ENCODE data around the gene ZNF644.

The ZNF644 gene

GRCh38 chr1:91020967-91021685 lies 709 bp downstream of the ZNF644 start:
- DNase-seq, result peak; percentile 94

GRCh38 chr1:91020486-91020885 lies 1.3 kb downstream of the ZNF644 start:
- DNase-seq, result no peak

GRCh38 chr1:91018006-91018405 lies 3.8 kb downstream of the ZNF644 start:
- no peak for DNase-seq

GRCh38 chr1:91015794-91016550 lies 5.9 kb downstream of the ZNF644 start:
- no peak for DNase-seq

GRCh38 chr1:91015358-91015780 lies 6.5 kb downstream of the ZNF644 start:
- DNase-seq, result no peak

- DNase-seq, result no peak
These were observed 7.4 kb downstream of the ZNF644 start for GRCh38 chr1:91014475-91014874.

DNA sequence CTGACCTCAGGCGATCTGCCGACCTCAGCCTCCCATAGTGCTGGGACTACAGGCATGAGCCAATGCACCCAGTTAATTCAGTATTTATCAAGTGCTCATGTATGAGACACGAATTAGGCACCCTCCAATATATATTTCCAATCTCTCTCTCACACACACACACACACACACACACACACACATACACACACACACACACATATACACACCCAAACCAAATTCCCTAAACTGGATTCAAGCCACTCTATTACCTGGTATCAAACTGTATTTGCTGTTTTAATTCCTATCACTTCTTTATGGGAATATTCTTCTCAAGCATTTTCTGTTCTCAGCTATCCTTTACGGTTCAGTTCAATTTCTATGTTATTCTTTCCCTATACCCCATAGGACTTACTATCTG lies 8.5 kb downstream of the ZNF644 start:
- DNase-seq, result no peak

GRCh38 chr1:91012196-91012595 lies 9.6 kb downstream of the ZNF644 start:
- no peak for DNase-seq

DNA sequence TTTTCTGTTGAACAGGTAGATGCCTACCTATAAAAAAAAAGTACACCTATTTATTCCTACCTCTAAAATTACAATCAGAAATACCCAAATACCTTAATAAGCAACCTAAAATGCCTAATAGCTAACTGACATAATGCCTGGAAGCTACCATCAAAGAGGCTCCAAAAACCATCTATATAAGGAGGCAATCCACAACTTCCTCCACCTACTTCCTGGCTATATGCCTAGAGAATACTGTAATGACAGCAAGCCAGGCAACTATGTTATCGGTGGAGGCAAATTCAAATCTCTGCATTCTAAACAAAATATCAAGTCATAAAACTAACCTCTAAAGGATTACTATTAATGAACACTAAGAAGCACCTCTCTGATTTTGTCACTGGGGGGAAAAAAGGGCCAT lies 10.1 kb downstream of the ZNF644 start:
- no peak for DNase-seq

DNA sequence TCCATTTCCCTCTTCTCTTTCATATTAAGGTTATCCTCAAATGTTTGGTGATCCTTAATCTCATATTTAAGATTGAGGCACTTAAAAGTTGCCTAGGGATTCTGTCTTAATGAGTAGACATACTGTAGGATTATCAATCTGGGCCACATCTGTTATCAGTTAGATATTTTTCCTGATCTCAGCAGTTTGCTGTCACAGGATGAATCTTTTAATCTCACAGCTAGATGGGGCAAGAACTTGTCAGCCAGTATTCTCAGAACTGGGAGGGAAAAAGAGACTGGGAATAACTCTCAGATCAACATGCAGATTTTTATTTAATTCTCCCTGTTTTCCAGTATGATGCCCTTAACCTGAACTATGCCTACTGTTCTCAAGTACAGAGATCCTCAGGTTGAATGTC lies 14.0 kb downstream of the ZNF644 start:
- DNase-seq, result no peak

- no peak for DNase-seq
These were observed 14.7 kb downstream of the ZNF644 start for GRCh38 chr1:91007092-91007491.

DNA sequence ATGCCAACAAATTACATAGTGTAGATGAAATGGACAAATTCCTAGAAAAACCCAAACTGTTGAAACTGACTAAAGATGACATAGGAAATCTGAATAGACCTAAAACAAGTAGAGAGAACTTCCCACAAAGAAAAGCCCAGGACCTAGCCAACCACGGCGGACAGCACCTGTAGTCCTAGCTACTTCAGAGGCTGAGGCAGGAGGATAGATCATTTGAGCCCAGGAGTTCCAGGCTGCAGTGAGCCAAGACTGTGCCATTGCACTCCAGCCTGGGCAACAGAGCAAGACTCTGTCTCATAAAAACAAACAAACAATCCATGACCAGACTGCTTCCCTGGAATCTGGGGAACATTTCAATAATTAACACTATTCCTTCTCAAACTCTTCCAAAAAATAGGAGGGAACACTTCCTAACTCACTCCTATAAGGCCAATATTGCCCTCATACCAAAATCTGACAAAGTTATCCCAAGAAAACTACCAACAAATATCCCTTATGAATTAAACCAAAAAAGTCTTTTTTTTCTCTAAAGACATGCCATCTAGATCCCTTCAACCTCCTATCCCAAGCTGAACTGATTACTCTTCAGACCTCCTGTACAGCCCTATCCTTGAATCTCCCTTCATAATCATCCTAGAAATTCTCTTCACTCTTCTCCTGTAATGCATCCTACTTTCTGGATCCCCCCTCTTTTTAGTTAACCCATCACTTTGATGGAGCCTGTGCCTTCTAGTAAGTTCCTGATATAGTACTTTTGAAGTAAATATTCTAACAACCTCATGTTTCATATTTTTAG lies 15.5 kb downstream of the ZNF644 start:
- DNase-seq, result no peak

DNA sequence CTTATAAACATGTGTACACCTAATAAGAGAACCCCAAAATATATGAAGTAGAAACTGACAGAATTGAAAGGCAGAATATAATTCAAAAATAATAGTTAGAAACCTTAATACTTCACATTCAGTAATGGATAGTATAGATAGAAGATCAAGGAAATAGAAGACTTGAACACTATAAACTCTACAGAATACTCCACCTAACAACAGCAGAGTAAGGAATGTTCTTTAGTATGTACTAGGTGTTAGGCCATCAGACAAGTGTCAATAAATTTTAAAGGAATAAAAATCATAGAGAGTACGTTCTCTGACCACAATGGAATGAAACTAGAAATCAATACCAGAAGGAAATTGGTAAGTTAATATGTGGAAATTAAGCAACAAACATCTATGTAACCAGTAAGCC lies 16.6 kb downstream of the ZNF644 start:
- no peak for DNase-seq

GRCh38 chr1:91004145-91004544 lies 17.7 kb downstream of the ZNF644 start:
- no peak for DNase-seq

GRCh38 chr1:90996742-90997413 lies 25.0 kb downstream of the ZNF644 start:
- DNase-seq, result no peak

GRCh38 chr1:90995311-90995894 lies 26.4 kb downstream of the ZNF644 start:
- no peak for DNase-seq

GRCh38 chr1:90994461-90994860 lies 27.4 kb downstream of the ZNF644 start:
- DNase-seq, result no peak

DNA sequence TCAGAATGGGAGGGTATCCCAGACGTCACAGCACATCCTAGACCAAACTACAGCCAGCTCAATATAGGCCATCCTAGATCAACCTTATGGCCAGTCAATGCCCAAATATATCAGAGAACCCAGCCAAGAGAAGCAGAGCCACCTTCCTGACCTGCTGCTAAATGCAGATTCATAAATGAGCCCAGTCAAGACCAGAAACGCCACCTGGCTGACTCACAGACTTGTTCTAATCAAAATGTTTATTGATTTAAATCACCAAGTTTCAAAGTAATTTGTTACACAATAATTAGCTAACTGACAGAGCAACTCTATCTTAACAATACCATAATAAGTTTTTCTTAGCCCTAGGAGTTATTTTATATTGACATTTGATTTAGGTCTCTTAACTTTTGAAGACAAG lies 28.6 kb downstream of the ZNF644 start:
- no peak for DNase-seq

DNA sequence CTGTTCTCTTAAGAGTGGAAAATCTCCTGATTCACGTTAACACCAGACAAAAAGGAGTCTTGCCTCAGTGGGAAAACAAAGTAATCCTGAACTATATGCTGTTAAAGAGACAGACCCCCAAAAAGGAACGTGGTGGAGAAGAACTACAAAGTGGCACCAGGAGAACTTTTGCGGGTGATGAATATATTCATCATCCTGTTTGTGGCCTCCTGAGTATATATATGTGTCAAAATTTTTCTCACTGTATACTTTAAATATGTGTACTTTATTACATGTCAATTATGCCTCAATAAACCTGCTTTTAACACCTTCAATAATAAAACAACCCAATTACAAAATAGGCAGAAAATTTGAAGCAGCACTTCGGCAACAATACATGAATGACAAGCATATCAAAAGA lies 31.1 kb downstream of the ZNF644 start:
- no peak for DNase-seq

GRCh38 chr1:90989990-90990389 lies 31.8 kb downstream of the ZNF644 start:
- DNase-seq, result no peak

GRCh38 chr1:90989302-90989701 lies 32.5 kb downstream of the ZNF644 start:
- DNase-seq, result no peak

- DNase-seq, result no peak
These were observed 34.0 kb downstream of the ZNF644 start for GRCh38 chr1:90987841-90988240.

- DNase-seq, result no peak
These were observed 34.9 kb downstream of the ZNF644 start for GRCh38 chr1:90986953-90987352.
